Raji (cell line): ENCODE data around the gene NHERF1.

ENCODE experiments used
- POLR2A ChIP-seq: IDR thresholded peaks from 2 replicates; pipeline ENCODE4 v1.6.1; 2011; ENCODE audit warnings: low read depth, low read length, control low read depth; ENCODE audit not compliant: insufficient read depth

The NHERF1 gene

GRCh38 chr17:74768069-74768762, 19.8 kb downstream of the NHERF1 start:
- no peak for TF ChIP-seq POLR2A

GRCh38 chr17:74768763-74769114, 20.3 kb downstream of the NHERF1 start:
- 0 out of 2 replicates have a peak, but pooled peaks have one; percentile 19 for TF ChIP-seq POLR2A

GRCh38 chr17:74769266-74769855, 20.9 kb downstream of the NHERF1 start:
- no peak for TF ChIP-seq POLR2A

- no peak for TF ChIP-seq POLR2A
Observed at GRCh38 chr17:74769856-74770497, 21.5 kb downstream of the NHERF1 start.

GRCh38 chr17:74770498-74771318, 22.3 kb downstream of the NHERF1 start:
- 0 out of 2 replicates have a peak, but pooled peaks have one; percentile 19 for TF ChIP-seq POLR2A

GRCh38 chr17:74771319-74771914, 23.0 kb downstream of the NHERF1 start:
- no peak for TF ChIP-seq POLR2A

- TF ChIP-seq POLR2A: no peak
Observed at GRCh38 chr17:74772053-74772452, 23.6 kb downstream of the NHERF1 start.

- no peak for TF ChIP-seq POLR2A
Observed at GRCh38 chr17:74773414-74773813, 25.0 kb downstream of the NHERF1 start.

- TF ChIP-seq POLR2A: no peak
Observed at GRCh38 chr17:74773871-74774286, 25.5 kb downstream of the NHERF1 start.

GRCh38 chr17:74775409-74776043, 27.1 kb downstream of the NHERF1 start:
- TF ChIP-seq POLR2A: no peak

- peak; percentile 84 for TF ChIP-seq POLR2A
Observed at GRCh38 chr17:74776044-74776962, 27.9 kb downstream of the NHERF1 start, which contains the start of gene NAT9. TSS of gene NAT9 (minus strand) at chr17:74776345. CDS start at chr17:74775698, 647 bp downstream.

GRCh38 chr17:74776990-74777389, 28.6 kb downstream of the NHERF1 start:
- no peak for TF ChIP-seq POLR2A

- TF ChIP-seq POLR2A: no peak
Observed at GRCh38 chr17:74777901-74778515, 29.6 kb downstream of the NHERF1 start.
